ENCODE measurements around the gene UBE2K. TPM values are rescaled to one million over a fixed set of nuclear protein-coding genes. Genes with fewer than 3 reads are reported as not detected.

The UBE2K gene
- total and polyA plus RNA-seq, 10 of the 15 experiments (the other 5 are each of a cell fraction or from before 2014, with no cell fraction given), result 17.0 to 141 (median 75.5) TPM

GRCh38 chr4:39741401-39741800 lies 43.5 kb downstream of the UBE2K start:
- no TSS peak for BruUV-seq (replicated peaks)
- in situ Hi-C loops (cut with MboI) (no loop called here), intact Hi-C loops (cut with micrococcal nuclease; ENCODE audit: unreplicated experiment) (no loop called here)
- no peak for FAIRE-seq
- no peak overlapping the region for H3K4me2 ChIP-seq (ENCODE audit: control insufficient read depth, insufficient read depth)
- H3K27me3 ChIP-seq (replicated peaks in 1 of 2; ENCODE audit: control insufficient read depth in 2 of 2, insufficient read depth in 2 of 2, low read length in 1 of 2), result no peaks in the 10 kb centered on the region
- DNase-seq (ENCODE audit: low read depth, low spot score), result no peak
- SMC1A ChIA-PET (ENCODE audit: uncharacterized antibody, unreplicated experiment), result interaction anchor here (0.8 to 0.9 kb wide), 3 partner anchors 15 to 115 kb away, joined by 3 read pairs; no protein-coding TSS in a partner anchor
- peaks cover 6 to 16% of the 10 kb centered on the region in 2 experiments; a peak in 3 of 4 replicates for H3K36me3 ChIP-seq (ENCODE audit: control insufficient read depth in 2 of 2, insufficient read depth in 2 of 2, low read length in 1 of 2)
- WGBS (ENCODE audit: insufficient coverage, insufficient replicate concordance, low lambda C conversion rate, missing lambda C conversion rate), result 94% methylated on average over 2 of the region's 2 CpGs
- H4K20me1 ChIP-seq (ENCODE audit: control insufficient read depth, insufficient read depth), result no peaks in the 10 kb centered on the region
- H3K27ac ChIP-seq (ENCODE audit: control insufficient read depth, insufficient read depth), result no peak overlapping the region
- POLR2A ChIA-PET, result interaction anchor here (1.2 kb wide), 1 partner anchor 24 kb away, joined by 3 read pairs; no protein-coding TSS in a partner anchor
- CTCF ChIA-PET, result interaction anchor here (0.6 to 1.3 kb wide), 6 partner anchors 13 to 247 kb away, joined by 3 to 5 read pairs (median 4); partner anchors contain the start of gene UBE2K
- RAD21 ChIA-PET (ENCODE audit: unreplicated experiment), result interaction anchor here (1.0 to 1.1 kb wide), 2 partner anchors 8 to 20 kb away, joined by 3 to 4 read pairs; no protein-coding TSS in a partner anchor
- H3K4me3 ChIP-seq, result no peak overlapping the region
- no peak for ATAC-seq
- TF ChIP-seq GABPA (IDR thresholded peaks at IDR 0.05; ENCODE audit: low read depth) (no peak), BMI1 (IDR thresholded peaks at IDR 0.05; ENCODE audit: borderline replicate concordance) (no peak), RCOR1 (conservative IDR thresholded peaks at IDR 0.05; ENCODE audit: low read depth, low read length) (no peak), ZNF274 (IDR thresholded peaks at IDR 0.05; ENCODE audit: insufficient read depth, insufficient read length) (no peak), BCL3 (IDR thresholded peaks at IDR 0.05; ENCODE audit: borderline replicate concordance, insufficient read depth, low read depth, low read length, poor library complexity, severe bottlenecking) (no peak), LARP7 (IDR thresholded peaks at IDR 0.05) (no peak), NFYA (IDR thresholded peaks at IDR 0.05; ENCODE audit: borderline replicate concordance, low read depth, low read length) (no peak), SMARCA5 (IDR thresholded peaks at IDR 0.05) (no peak), ZNF217 (IDR thresholded peaks at IDR 0.05) (no peak)
- no peak overlapping the region for H3K9ac ChIP-seq (ENCODE audit: control insufficient read depth, insufficient read depth, low read length)
- H3K9me3 ChIP-seq (replicated peaks; ENCODE audit: control insufficient read depth, insufficient read depth, low read length), result no peaks in the 10 kb centered on the region
- H3K4me1 ChIP-seq (ENCODE audit: control insufficient read depth, insufficient read depth, low read length), result no peaks in the 10 kb centered on the region
- H3K79me2 ChIP-seq (ENCODE audit: control insufficient read depth, insufficient read depth, low read length), result peaks cover 11% of the 10 kb centered on the region
- no peak overlapping the region for H2AFZ ChIP-seq (ENCODE audit: control insufficient read depth, low read depth, low read length)
